HG03342 (cell line): ENCODE results near the gene SMG1.
A peak's percentile ranks its signal among the peaks of the same experiment; 100 is the strongest.
"Not testable (repeated sequence)": the region's sequence is repeated elsewhere in the genome, so short reads cannot be mapped to it uniquely, and the experiment has no call there.

ENCODE experiments used
- ATAC-seq: cut with Tn5 transposase; IDR thresholded peaks from one replicate; pipeline ENCODE4 v1.9.1; 2021; ENCODE audit warnings: mild to moderate bottlenecking, moderate library complexity; ENCODE audit not compliant: unreplicated experiment

SMG1 gene

GRCh38 chr16:18936727-18937340, 10.6 kb upstream of the SMG1 start:
- ATAC-seq = no peak

DNA sequence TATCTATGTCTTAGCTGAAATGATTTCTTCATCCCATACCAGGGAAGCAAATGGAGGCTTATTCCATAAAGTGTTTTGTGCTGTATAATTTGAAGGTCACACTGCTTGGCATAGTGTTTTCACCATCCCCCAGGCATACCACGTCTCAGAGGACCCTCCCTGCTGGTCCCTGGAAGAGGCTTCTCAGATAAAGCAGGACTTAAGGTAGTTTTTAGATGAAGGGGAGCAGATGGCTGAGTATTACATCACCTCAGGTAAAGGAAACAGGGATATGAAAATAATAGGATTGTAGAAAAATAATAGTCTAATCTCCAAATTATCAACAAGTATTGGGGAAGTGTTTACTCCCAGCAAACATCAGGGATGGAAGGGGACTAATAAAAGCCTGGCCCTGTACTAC, 7.3 kb upstream of the SMG1 start:
- ATAC-seq = no peak

DNA sequence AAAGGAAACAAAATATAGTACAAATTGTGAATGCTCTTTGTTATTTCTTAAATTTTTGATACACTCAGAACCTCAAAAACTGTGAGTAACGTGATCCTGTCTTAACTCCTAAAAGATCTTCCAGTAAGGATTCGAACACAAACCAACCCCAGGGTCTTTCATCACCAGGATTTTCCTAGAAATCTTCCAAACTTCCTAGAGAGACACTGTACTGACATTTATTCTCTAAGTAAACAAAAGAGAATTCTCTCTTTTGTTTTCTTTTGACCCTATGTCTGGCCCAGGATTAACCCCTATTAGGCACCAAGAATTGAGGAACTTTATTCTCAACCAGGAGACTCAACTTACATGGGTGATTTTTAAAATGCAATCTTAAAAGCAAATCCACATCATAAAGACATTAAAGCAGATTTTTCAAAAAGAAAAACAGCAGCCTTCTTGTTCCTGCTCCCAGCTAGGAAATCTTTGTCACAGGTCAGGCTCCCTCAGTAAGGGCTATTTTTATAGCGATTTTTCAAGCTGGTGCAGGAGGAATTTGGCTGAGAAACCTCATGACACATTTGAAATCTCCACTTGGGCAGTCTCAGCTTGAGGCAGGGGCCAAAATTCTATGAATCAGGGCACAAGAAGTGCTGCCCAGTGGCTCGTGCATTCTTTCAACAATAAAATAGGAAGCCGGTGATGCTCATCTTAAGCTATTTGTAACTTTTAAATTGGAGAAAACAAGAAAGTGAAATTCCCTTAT, 6.2 kb upstream of the SMG1 start:
- no peak for ATAC-seq

- ATAC-seq = no peak
These were observed 5.5 kb upstream of the SMG1 start for GRCh38 chr16:18931756-18932155.

DNA sequence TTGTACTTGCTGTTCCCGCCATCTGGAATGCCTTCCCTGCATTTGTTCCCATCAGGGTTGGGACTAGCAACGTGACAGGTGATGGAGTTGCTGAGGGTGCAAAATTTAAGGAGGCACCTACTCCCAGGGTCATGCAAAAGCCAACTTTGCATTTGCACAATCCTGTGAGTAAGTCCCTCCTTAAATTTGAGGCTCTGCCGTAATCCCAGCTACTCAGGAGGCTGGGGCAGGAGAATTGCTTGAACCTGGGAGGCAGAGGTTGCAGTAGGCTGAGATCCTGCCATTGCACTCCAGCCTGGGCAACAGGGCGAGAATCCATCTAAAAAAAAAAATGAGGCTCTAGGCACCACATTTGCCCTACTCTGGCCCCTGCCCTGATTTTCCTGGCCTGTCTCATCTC, 3.9 kb upstream of the SMG1 start:
- not testable (repeated sequence) for ATAC-seq

- not testable (repeated sequence) for ATAC-seq
These were observed 1.9 kb upstream of the SMG1 start for GRCh38 chr16:18928073-18928472.

GRCh38 chr16:18925215-18925985, 808 bp downstream of the SMG1 start:
- peak; percentile 46 for ATAC-seq

GRCh38 chr16:18923935-18924334, 2.3 kb downstream of the SMG1 start:
- ATAC-seq = not testable (repeated sequence)

- not testable (repeated sequence) for ATAC-seq
These were observed 3.1 kb downstream of the SMG1 start for GRCh38 chr16:18923124-18923523.

- ATAC-seq = not testable (repeated sequence)
These were observed 16.6 kb downstream of the SMG1 start for GRCh38 chr16:18909585-18909984.

DNA sequence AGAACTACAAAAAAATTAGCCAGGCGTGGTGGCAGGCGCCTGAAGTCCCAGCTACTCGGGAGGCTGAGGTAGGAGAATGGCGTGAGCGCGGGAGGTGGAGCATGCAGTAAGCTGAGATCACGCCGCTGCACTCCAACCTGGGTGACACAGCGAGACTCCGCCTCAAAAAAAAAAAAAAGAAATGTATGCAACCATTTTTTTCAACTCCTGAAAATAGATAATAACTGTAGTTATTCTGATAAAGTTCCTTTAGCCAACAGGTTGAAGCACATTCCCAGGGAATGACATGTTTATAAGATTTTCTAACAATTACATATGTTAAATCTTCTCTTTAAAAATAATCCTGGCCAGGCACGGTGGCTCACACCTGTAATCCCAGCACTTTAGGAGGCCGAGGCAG, 17.5 kb downstream of the SMG1 start:
- ATAC-seq = not testable (repeated sequence)

GRCh38 chr16:18902778-18903177, 23.4 kb downstream of the SMG1 start:
- not testable (repeated sequence) for ATAC-seq

- ATAC-seq = not testable (repeated sequence)
These were observed 24.2 kb downstream of the SMG1 start for GRCh38 chr16:18902044-18902443.

GRCh38 chr16:18901194-18901593, 25.0 kb downstream of the SMG1 start:
- not testable (repeated sequence) for ATAC-seq

DNA sequence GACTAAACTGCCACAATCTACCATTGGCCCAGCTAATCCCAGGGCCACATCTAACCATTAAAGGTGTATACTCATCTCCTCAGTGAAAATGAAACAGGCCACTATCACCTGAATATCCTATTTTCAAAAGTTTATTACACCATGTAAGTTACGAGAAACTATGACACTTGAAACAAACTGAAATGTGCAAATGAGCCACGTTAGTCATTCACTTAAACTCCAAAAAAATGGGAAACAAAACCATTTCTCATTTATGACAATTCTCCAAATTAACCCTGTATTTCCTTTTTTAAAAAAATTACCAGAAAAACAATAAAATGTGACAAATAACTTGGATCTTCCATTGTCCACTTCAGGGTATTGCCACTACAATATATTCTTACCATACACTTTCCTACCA, 41.8 kb downstream of the SMG1 start:
- ATAC-seq = not testable (repeated sequence)

DNA sequence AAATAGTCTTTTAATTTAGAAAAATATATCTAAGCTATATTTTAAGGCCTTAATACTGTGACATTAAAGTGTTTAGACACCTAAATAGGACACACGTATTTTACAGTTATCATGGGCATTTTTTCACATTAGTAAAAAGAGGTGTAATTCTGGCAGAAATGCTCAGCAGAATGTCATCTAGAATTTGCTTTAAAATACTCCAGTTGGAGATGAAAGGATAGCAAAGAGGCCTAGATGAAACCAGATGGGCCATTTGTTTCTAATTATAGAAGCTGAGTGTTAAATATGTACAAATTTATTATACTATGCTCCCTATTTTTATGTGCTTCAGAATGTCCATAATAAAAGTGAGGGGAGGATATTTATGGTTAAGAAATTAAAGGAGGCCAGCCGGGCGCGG, 48.5 kb downstream of the SMG1 start:
- ATAC-seq = not testable (repeated sequence)

GRCh38 chr16:18877259-18877658, 48.9 kb downstream of the SMG1 start:
- ATAC-seq = not testable (repeated sequence)

DNA sequence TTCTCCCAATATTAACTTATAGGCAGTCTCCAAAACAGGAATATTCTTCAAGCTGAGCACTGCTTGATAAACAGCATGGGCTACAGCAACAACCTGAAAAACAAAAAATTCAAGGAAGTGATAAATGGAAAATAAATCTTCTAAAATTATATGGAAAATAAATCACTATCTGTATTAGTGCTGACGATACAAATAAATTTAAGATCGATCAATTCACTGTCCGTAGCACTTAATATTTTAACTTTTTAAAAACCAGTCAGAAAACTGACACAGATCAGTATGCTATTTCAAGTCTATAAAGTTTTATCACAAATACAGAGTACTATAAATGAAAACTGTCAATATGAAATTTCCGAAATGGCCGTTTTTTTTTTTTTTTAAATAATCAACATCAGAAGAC, 49.9 kb downstream of the SMG1 start:
- ATAC-seq = not testable (repeated sequence)

- ATAC-seq = not testable (repeated sequence)
These were observed 57.0 kb downstream of the SMG1 start for GRCh38 chr16:18869043-18869771.

DNA sequence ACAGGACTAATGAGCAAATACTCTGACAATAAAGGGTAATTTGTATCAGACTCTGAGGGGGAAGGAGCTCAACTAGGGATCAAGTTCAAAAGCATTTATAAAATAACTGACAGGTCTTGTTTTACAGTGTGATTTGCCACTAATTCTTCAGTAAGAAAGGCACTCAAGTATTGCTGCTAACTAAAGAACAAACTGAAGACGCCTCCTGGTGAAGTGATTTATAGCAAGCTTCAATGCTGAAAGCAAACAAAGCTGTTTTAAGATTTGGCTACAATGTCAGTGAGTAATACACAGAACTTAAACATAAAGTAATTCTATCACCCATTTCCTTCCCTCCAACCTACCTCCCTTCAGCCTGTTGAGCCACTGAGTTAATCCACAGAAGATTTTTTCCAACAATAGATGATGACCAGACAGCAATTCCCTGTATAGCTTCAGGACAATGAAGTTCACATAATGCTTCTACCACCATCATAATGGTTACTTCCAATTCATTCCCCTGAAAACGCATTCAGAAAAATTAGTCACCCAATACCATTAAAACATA, 59.9 kb downstream of the SMG1 start:
- not testable (repeated sequence) for ATAC-seq

GRCh38 chr16:18862891-18863290, 63.3 kb downstream of the SMG1 start:
- not testable (repeated sequence) for ATAC-seq
